HepG2 (cell line): ENCODE results near the gene REPIN1. TPM values are rescaled to one million over a fixed set of nuclear protein-coding genes. Genes with fewer than 3 reads are reported as not detected.

ENCODE experiments used
- CSRNP1 ChIP-seq: sonication (generic); formaldehyde crosslinking; IDR thresholded peaks from 2 replicates; pipeline ENCODE4 v1.8.1; 2023; ENCODE audit warnings: mild to moderate bottlenecking, missing genetic modification reagents
- DPF2 ChIP-seq: sonication (generic); formaldehyde crosslinking; IDR thresholded peaks from 2 replicates; pipeline ENCODE4 v1.4.0; 2020; ENCODE audit warnings: mild to moderate bottlenecking, low read depth, missing genetic modification reagents, borderline replicate concordance
- FOXP4 ChIP-seq: sonication (generic); formaldehyde crosslinking; IDR thresholded peaks from 2 replicates; pipeline ENCODE4 v1.4.0; 2020; ENCODE audit warnings: missing genetic modification reagents
- GATAD2A ChIP-seq: IDR thresholded peaks from 2 replicates; pipeline ENCODE4 v1.6.1; 2016
- GTF3A ChIP-seq: sonication (generic); formaldehyde crosslinking; conservative IDR thresholded peaks from 2 replicates; pipeline ENCODE4 v1.4.0; 2020; ENCODE audit warnings: mild to moderate bottlenecking, missing genetic modification reagents
- ISL2 ChIP-seq: sonication (generic); formaldehyde crosslinking; IDR thresholded peaks from 2 replicates; pipeline ENCODE4 v1.5.0; 2020; ENCODE audit warnings: missing genetic modification reagents
- KAT8 ChIP-seq: IDR thresholded peaks from 2 replicates; pipeline ENCODE4 v1.6.1; 2016; ENCODE audit warnings: missing genetic modification reagents, missing compliant biosample characterization
- MED8 ChIP-seq: sonication (generic); formaldehyde crosslinking; IDR thresholded peaks from 2 replicates; pipeline ENCODE4 v1.8.1; 2023; ENCODE audit warnings: mild to moderate bottlenecking, missing genetic modification reagents; ENCODE audit not compliant: insufficient replicate concordance
- MXD4 ChIP-seq: IDR thresholded peaks from 2 replicates; pipeline ENCODE4 v1.6.1; 2016; ENCODE audit warnings: mild to moderate bottlenecking, missing biosample characterization, missing genetic modification reagents
- PAF1 ChIP-seq: IDR thresholded peaks from 2 replicates; pipeline ENCODE4 v1.6.1; 2016; ENCODE audit warnings: missing genetic modification reagents, missing compliant biosample characterization
- RBAK ChIP-seq: sonication (generic); formaldehyde crosslinking; IDR thresholded peaks from 2 replicates; pipeline ENCODE4 v1.5.1; 2020; ENCODE audit warnings: mild to moderate bottlenecking, missing genetic modification reagents
- RFXANK ChIP-seq: IDR thresholded peaks from 2 replicates; pipeline ENCODE4 v1.6.1; 2016
- TFDP2 ChIP-seq: sonication (generic); formaldehyde crosslinking; IDR thresholded peaks from 2 replicates; pipeline ENCODE4 v1.4.0; 2020; ENCODE audit warnings: missing genetic modification reagents
- TOPORS ChIP-seq: sonication (generic); formaldehyde crosslinking; IDR thresholded peaks from 2 replicates; pipeline ENCODE4 v1.8.0; 2023; ENCODE audit warnings: mild to moderate bottlenecking, missing genetic modification reagents
- ZBTB44 ChIP-seq: sonication (generic); formaldehyde crosslinking; IDR thresholded peaks from 2 replicates; pipeline ENCODE4 v1.4.0; 2020; ENCODE audit warnings: missing genetic modification reagents
- ZBTB7B ChIP-seq: sonication (generic); formaldehyde crosslinking; IDR thresholded peaks from 2 replicates; pipeline ENCODE4 v1.4.0; 2020; ENCODE audit warnings: missing genetic modification reagents
- ZFP41 ChIP-seq: sonication (generic); formaldehyde crosslinking; IDR thresholded peaks from 2 replicates; pipeline ENCODE4 v1.4.0; 2020; ENCODE audit warnings: mild to moderate bottlenecking, missing genetic modification reagents, borderline replicate concordance
- ZNF136 ChIP-seq: sonication (generic); formaldehyde crosslinking; IDR thresholded peaks from 2 replicates; pipeline ENCODE4 v1.8.1; 2022; ENCODE audit warnings: low read depth, mild to moderate bottlenecking, moderate library complexity, missing genetic modification reagents
- ZNF207 ChIP-seq: fragments of 450-650 bp; IDR thresholded peaks from 2 replicates; pipeline ENCODE4 v1.6.1; 2016; ENCODE audit warnings: antibody characterized with exemption, borderline replicate concordance
- ZNF556 ChIP-seq: sonication (generic); formaldehyde crosslinking; IDR thresholded peaks from 2 replicates; pipeline ENCODE4 v1.4.0; 2020; ENCODE audit warnings: mild to moderate bottlenecking, missing genetic modification reagents, borderline replicate concordance
- ZNF580 ChIP-seq: IDR thresholded peaks from 2 replicates; pipeline ENCODE4 v1.6.1; 2016; ENCODE audit warnings: low read depth, borderline replicate concordance
- polyA plus RNA-seq, 8 experiments: library from polyadenylated mRNA; depleted of rRNA in 3 of 8; stranded (reverse) in 7 of 8; unstranded in 1 of 8; fragments of >200 nt; fragmentation: Illumina TruSeq in 4 of 8; extraction: Trizol in 4 of 8; gene quantifications; 2 replicates each; pipeline versions ENCODE4 v1.2.1 to v1.2.3, GENCODE V29; 2011 to 2016; ENCODE audit warnings: low read depth in 4 of 8, missing spikeins in 1 of 8, mixed read lengths in 1 of 8; ENCODE audit not compliant: insufficient read depth in 1 of 8
- total RNA-seq, 5 experiments: library from RNA; depleted of rRNA; stranded (reverse); fragments of >200 nt; fragmentation: Illumina TruSeq; extraction: Trizol; gene quantifications; 2 replicates each; pipeline ENCODE4 v1.2.3, GENCODE V29; 2016; ENCODE audit warnings: low read depth in 1 of 5

Gene REPIN1
- total and polyA plus RNA-seq, 2 of the 13 experiments (the other 11 are each of a cell fraction or from before 2014, with no cell fraction given) = 69.9 to 108 TPM

- TF ChIP-seq ZBTB44 (CRISPR knock-in tag) = peak; percentile 31
- TF ChIP-seq RBAK (CRISPR knock-in tag) = no peak
- TF ChIP-seq PAF1 = no peak
- TF ChIP-seq ZNF556 (CRISPR knock-in tag) = 0 out of 2 replicates have a peak, but pooled peaks have one; percentile 73
- TF ChIP-seq TFDP2 = peak; percentile 51; the same call in 1 of the 2 replicates
- TF ChIP-seq CSRNP1 (CRISPR knock-in tag) = peak; percentile 84; the same call in 1 of the 2 replicates
- TF ChIP-seq ZFP41 (CRISPR knock-in tag) = no peak
- TF ChIP-seq KAT8 = peak; percentile 94
- 0 out of 2 replicates have a peak, but pooled peaks have one; percentile 60 for TF ChIP-seq TOPORS (CRISPR knock-in tag)
- TF ChIP-seq ZNF580 = peak; percentile 68; the same call in 1 of the 2 replicates
- TF ChIP-seq GTF3A (CRISPR knock-in tag) = 0 out of 2 replicates have a peak, but pooled peaks have one; percentile 18
- TF ChIP-seq ZBTB7B (CRISPR knock-in tag) = peak; percentile 100
- no peak for TF ChIP-seq ZNF136
- peak; percentile 74 for TF ChIP-seq MED8 (CRISPR knock-in tag)
- peak; percentile 50; the same call in 1 of the 2 replicates for TF ChIP-seq ISL2 (CRISPR knock-in tag)
- TF ChIP-seq FOXP4 (CRISPR knock-in tag) = peak; percentile 38; the same call in 1 of the 2 replicates
- peak; percentile 56; the same call in 1 of the 2 replicates for TF ChIP-seq GATAD2A (CRISPR knock-in tag)
- TF ChIP-seq ZNF207 = no peak
- 0 out of 2 replicates have a peak, but pooled peaks have one; percentile 23 for TF ChIP-seq DPF2 (CRISPR knock-in tag)
- no peak; the same call in 1 of the 2 replicates for TF ChIP-seq RFXANK (CRISPR knock-in tag)
- TF ChIP-seq MXD4 = peak; percentile 87; the same call in 1 of the 2 replicates
Observed at GRCh38 chr7:150322833-150323681, 45.6 kb upstream of the REPIN1 start, which contains the start of the genes ACTR3C and LRRC61 (continued).
